ENCODE measurements around the gene KCNG4.
"Not testable (repeated sequence)": the region's sequence is repeated elsewhere in the genome, so short reads cannot be mapped to it uniquely, and the experiment has no call there.

KCNG4 gene

DNA sequence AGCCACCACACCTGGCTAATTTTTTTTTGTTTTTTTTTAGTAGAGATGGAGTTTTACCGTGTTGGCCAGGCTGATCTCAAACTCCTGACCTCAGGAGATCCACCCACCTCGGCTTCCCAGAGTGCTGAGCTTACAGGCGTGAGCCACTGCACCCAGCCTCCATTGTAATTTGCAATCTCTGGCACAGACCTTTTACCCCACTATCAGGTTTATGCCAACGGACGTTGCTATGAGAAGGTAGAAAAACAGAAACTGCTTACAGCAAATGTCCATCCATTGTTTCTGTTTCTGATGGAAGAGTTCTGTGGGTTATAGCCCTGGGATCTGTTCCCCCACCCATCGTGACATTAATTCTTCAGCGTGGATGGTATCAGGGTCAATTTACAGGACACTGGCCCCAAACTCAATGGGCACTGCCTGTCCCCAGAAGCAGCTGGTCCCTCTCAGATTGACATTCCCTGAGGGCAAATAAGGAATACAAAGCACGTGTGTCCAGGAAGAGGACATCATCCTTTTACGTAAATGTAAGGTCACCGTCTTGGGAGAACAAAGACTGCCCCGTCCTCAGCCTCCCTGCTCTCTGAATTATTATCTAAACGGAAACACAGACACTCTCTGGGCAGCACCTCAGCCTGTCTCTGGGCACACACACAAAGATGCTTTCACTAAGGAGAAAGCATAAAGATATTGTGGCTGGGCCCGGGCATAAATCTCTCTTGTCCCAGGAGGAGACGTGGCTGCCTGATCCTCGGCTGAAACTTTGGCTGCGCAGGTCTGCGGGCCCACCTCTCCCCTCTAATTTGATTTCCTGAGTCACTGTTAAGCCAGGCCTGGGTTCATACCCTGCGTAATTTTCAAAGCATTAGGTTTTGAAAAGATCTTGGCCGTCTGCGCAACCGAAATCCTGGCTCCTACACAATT lies 5.2 kb downstream of the KCNG4 start:
- peak; percentile 59 for DNase-seq

DNA sequence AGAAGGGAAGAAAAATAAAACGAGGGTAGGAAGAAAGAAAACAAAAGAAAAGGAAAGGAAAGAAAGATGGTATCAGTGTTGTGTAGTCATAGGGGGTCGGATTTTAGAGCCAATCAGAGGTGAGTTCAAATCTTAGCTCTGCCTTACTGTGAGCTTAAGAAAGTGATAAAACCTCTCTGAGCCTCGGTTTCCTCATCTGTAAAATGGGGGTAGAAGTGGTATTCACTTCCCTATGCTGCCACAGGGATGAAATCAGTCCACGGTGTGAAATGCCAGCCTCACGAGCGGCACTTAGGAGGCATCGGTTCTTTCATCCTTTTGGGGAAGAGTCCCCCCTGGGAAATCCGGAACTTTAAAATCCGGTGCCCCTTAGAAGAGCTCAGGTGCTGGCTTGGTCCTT lies 6.1 kb downstream of the KCNG4 start:
- DNase-seq, result no peak

DNA sequence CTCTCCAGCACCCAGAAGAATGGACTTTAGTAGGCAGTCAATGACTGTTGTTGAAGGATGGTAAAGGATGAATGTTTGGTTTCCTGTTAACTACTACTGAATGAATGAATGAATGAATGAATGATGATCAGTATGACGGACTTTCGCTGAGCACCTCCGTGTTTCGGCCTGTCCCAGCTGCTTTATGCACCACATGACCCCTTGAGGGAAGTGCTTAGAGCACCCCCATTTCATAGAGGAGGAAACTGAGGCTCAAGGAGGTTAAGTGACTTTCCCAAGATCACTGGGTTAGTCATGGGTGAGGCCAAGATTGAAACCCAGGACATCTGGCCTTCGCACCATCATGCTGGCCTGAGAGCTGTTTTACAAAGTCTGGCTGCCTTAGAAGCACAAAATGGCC lies 6.8 kb downstream of the KCNG4 start:
- DNase-seq, result no peak

DNA sequence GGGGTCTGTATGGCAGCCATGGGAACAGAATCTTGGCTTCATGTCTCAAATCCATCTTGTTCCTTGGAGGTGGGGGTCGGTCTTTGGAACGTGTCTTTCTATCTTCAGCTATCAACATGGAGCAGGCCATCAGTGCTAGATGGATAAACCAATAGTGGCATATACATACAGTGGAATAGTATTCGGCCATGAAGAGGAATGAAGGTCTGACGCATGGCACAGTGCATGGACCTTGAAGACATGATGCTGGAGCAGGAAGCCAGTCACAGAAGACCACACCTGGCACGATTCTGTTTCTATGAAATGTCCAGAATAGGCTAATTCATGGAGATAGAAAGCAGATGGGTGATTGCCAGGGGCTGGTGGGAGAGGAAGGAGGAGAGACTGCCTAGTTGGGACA lies 7.8 kb downstream of the KCNG4 start:
- DNase-seq, result no peak

GRCh38 chr16:84229471-84229870 lies 10.3 kb downstream of the KCNG4 start:
- DNase-seq, result no peak

- peak; percentile 19 for DNase-seq
Observed at GRCh38 chr16:84228256-84228838, 11.5 kb downstream of the KCNG4 start.

GRCh38 chr16:84227548-84227947 lies 12.3 kb downstream of the KCNG4 start:
- no peak for DNase-seq

GRCh38 chr16:84226026-84226425 lies 13.8 kb downstream of the KCNG4 start:
- no peak for DNase-seq

GRCh38 chr16:84225571-84225970 lies 14.2 kb downstream of the KCNG4 start:
- no peak for DNase-seq

DNA sequence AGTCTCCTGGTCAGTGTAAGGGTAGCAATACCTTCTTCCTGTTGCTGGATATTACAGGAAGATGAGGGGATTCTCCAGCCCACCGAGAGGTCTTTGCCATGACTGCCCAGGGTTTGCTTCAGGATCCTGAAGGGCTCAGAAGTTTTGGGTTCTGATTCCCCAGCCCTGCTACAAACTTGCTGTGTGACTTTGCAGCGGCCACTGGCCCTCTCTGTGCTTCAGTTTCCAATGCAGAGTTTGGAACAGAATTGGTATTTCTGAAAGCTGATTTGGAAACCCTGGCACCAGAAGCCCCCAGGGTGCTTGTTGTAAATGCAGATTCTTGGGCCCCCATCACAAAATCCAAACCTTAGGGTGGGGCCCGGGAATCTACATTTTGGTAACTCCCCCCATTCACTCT lies 14.7 kb downstream of the KCNG4 start:
- DNase-seq, result no peak

DNA sequence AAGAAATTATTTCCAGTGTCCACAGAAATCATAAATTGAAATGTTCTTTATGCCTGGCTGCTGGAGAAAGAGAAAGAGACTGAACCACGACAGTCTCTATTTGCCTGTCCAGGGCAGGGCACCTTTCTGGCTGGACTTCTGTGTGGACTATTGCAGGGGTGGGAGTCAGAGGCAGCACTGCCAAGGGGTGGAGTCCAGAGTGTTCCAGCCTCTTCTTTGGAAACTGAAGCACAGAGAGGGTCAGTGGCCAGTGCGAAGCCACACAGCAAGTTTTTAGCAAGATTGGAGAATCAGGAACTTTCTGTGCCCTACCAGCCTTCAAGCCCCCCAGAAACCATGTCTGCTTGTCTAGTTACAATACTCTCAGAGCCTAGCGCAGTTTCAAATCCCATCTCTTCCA lies 15.3 kb downstream of the KCNG4 start:
- DNase-seq, result no peak

GRCh38 chr16:84223456-84223855 lies 16.4 kb downstream of the KCNG4 start:
- DNase-seq, result no peak

GRCh38 chr16:84220851-84221250 lies 19.0 kb downstream of the KCNG4 start:
- no peak for DNase-seq

DNA sequence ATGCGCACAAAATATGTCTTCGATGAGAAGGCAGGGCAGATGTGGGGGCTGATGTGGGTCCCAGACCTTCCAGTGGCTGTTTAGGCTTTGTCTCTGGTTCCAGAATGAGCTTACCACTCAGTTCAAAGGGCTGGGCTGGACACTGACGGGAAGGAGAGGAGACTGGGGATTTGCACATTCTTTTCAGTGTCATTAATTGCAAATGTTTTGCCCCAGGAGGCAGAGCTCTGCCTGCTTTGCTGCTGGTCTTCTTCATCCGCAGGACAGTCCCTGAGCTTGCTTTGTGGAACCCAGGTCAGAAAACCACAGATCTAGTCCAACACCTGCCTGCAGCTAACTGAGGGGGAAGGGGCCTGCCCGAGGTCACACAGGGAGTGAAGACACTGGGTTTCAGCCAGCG lies 20.9 kb downstream of the KCNG4 start:
- no peak for DNase-seq

DNA sequence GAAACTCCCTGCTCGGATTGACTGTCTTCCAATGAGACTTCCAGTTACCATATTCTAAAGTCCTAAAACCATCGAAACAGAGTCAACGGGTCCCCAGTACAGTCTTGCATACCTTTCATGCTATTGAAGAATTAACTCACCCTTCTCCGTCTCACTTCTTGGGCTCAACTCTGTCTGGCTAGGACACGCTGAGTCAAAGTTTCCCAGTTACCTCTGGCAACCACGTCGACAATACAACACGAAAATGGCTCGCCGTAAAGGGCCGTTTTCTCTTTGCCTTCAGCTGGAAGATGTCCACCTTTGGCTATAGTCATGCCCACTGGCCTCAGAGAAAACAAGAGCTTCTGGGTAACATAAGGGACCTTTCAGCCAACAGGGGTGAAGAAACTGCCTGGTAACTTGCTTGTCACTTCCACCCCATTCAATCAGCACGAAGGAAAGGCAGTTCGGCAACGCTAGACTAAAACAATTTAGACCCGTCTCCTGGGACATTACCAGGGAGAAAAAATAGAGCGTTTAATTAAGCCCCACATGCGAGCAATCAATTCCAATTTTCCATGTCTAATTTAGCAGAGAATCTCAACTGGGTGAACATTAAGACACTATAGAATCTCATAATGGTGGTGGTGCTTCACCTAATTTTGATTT lies 21.5 kb downstream of the KCNG4 start:
- DNase-seq, result no peak

- not testable (repeated sequence) for DNase-seq
Observed at GRCh38 chr16:84216144-84216543, 23.7 kb downstream of the KCNG4 start.

- DNase-seq, result no peak
Observed at GRCh38 chr16:84215531-84215930, 24.3 kb downstream of the KCNG4 start.

- no peak for DNase-seq
Observed at GRCh38 chr16:84214451-84215066, 25.3 kb downstream of the KCNG4 start.

DNA sequence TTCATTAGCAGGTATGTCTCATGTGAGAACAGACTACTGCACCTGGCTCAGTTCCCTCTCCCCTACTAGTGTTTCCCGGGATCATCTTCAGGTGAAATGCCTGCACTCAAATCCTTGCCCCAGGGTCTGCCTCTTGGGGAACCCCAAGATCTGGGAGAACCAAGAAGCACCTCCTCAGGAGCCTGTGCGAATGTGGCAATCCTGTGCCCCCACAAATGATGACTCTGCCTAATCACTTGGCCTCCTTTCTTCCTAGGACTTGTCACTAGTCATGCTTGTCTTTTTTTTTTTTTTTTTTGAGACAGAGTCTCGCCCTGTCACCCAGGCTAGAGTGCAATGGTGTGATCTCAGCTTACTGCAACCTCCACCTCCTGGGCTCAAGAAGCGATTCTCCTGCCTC lies 27.2 kb downstream of the KCNG4 start:
- no peak for DNase-seq

DNA sequence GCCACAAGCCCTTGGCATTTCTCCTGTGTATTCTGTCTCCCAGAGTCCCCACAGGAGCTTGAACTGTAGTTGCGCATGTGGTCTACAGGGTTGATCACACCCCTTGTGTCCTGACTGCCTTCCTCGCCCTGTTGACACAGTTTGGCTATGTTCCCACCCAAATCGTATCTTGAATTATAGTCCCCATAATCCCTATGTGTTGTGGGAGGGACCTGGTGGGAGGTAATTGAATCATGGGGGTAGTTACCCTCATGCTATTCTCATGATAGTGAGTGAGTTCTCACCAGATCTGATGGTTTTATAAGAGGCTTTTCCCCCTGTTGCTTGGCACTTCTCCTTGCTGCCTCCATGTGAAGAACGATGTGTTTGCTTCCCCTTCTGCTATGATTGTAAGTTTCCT lies 27.7 kb downstream of the KCNG4 start:
- no peak for DNase-seq

DNA sequence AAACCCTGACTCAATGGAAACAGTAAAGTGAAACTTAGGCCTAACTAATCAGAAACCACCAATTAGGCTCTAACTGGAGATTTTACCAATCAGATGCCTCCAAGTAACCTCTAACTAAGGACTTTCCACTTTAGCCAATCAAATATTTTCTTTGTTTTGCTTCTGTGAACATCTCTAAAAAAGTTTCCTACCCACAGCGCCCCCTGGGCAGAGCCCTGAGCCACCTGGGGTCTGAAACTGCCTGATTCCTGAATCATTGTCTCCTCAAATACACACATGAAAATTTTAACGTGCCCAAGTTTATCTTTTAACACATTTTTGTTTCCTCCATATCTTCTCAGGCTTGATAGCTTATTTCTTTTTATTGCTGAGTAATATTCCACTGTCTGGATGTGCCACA lies 29.8 kb downstream of the KCNG4 start:
- DNase-seq, result no peak

DNA sequence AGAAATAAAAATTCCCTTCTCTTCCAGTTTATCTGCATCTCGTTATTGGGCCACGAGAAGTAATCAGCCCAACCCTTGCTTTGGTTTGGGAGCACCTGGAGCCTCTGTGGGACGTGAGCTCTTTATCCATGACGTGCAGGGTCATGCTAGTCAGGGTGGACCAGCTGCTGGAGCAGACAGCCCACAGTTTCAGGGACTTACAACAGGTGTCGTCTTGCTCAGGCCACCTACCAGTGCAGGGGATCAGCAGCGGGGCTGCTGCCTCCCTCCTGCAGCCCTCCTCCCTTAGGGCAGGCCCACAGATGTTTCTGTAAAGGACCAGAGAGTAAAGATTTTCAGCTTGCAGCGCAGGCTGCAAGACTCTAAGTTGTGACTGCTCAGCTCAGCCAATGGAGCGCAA lies 31.9 kb downstream of the KCNG4 start:
- DNase-seq, result peak; percentile 66

GRCh38 chr16:84207251-84207650 lies 32.6 kb downstream of the KCNG4 start:
- DNase-seq, result peak; percentile 17
